ENCODE measurements around the gene CDH1.

Gene CDH1

GRCh38 chr16:68759062-68759461, 22.0 kb downstream of the CDH1 start:
- no peak for DNase-seq (ENCODE audit: extremely low read depth in 1 of 2, low read depth in 1 of 2)

DNA sequence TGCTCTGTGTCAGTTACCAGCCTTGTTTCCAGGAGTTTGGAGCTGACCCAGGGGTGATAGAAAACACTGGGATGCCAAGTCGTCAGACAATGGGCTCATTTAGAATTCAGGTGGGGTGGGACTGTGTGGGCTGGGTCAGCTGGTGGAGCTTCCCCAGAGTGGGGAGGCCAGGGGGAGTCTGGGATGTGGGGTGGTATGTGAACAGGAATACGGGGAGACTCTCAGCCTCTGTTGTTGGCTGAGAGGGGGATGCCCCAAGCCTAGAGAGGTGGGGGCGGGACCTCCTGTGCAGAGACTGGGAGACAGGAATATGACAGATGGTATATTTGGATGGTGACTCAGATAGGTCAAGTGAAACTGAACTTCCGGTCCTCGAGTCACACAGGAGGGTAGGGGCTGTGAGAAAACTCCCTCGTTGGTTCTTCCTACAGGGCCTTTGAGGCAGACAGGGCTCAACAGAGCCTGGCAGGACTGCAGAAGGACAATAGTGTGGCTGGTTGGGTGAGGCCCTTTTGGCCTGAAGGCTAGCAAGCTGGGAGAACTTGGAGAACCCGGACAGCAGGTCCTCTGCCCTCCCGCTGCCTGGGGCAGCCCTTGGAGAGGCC, 23.7 kb downstream of the CDH1 start:
- DNase-seq (ENCODE audit: extremely low read depth in 1 of 2, low read depth in 1 of 2), result peak; percentile 22 to 71

- DNase-seq (ENCODE audit: extremely low read depth in 1 of 2, low read depth in 1 of 2), result no peak
Observed at GRCh38 chr16:68762996-68763756, 26.1 kb downstream of the CDH1 start.

- DNase-seq (ENCODE audit: extremely low read depth in 1 of 2, low read depth in 1 of 2), result no peak
Observed at GRCh38 chr16:68764862-68765261, 27.8 kb downstream of the CDH1 start.

DNA sequence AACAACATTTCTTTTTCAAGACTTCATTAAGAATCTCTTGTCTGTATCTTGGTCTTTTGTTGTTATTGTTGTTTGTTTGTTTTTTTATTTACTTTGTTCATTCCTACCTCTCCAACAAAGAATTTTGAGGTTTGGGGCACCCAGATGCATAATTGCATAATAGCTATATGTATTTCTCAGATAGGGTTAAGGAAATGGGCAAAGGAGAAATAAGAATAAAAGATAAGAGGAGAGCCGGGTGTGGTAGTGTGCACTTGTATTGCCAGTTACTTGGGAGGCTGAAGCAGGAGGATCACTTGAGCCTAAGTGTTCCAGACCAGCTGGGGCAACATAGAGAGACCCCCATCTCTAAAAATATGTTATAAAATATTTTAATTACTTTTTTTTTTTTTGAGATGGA, 30.5 kb downstream of the CDH1 start:
- no peak for DNase-seq (ENCODE audit: extremely low read depth in 1 of 2, low read depth in 1 of 2)

DNA sequence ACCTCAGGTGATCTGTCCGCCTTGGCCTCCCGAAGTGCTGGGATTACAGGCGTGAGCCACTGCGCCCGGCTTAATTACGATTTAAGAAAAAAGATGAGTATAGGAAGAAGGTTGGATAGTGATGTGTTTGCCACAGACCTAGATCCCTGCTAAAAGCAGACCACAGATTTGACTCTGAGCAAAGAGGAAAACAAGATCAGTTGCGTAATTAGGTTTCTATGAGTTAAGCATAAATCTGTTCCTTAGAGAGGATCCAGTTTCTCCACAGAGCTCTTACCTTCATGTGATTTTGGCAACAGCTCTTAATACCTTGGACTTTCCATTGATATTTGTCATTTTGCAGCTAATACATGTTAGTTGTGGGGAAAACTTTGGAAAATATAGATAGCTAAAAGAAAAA, 31.1 kb downstream of the CDH1 start:
- DNase-seq (ENCODE audit: extremely low read depth in 1 of 2, low read depth in 1 of 2), result no peak

DNA sequence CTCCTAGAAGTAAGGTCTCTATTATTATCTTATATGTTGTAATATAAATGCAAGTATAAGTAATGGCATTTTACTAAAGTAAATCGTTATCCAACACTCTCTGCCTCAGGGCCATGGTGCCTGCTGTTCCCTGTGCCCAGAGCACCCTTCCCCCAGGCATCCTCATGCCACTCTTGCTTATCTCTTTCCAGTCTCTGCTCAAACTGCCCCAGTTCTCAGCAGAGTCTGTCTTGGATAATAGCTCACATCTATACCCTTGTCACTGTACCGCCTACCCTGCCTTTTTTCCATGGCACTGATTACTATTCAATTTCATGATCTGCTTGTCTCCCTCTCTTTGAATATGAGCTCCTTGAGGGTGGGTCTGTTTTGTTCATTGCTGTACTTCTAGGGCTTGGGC, 31.7 kb downstream of the CDH1 start:
- DNase-seq (ENCODE audit: extremely low read depth in 1 of 2, low read depth in 1 of 2), result no peak

- DNase-seq (ENCODE audit: extremely low read depth in 1 of 2, low read depth in 1 of 2), result no peak
Observed at GRCh38 chr16:68770671-68771070, 33.6 kb downstream of the CDH1 start.

- DNase-seq (ENCODE audit: extremely low read depth in 1 of 2, low read depth in 1 of 2), result no peak
Observed at GRCh38 chr16:68772030-68772681, 35.1 kb downstream of the CDH1 start.

GRCh38 chr16:68772871-68773270, 35.8 kb downstream of the CDH1 start:
- no peak for DNase-seq (ENCODE audit: extremely low read depth in 1 of 2, low read depth in 1 of 2)

DNA sequence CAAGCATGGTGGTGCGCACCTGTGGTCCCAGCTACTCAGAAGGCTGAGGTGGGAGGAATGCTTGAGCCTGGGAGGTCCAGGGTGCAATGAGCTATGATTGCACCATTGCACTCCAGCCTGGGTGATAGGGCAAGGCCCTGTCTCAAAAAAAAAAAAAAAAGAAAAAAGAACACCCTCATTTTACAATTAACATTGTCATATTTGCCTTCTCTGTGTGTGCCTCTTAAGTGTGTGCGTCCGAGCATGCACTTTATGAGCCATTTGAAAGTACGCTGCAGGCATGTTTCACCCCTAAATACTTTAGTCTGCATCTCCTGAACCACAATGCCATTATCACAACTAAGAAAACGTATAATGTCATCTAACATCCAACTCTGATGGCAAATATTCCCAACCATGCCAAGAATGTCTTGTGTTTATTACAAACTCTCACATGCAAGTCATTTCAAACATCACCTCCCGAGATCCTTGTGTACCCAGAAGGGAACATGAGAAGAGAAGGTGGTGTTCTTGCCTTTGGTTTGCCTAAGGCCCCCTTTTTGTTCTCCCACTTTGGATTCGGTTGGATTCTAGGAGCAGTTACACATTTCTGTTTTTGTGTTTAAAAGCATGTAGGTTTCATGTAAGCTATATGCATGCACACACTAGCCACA, 38.0 kb downstream of the CDH1 start:
- DNase-seq (ENCODE audit: extremely low read depth in 1 of 2, low read depth in 1 of 2), result no peak

DNA sequence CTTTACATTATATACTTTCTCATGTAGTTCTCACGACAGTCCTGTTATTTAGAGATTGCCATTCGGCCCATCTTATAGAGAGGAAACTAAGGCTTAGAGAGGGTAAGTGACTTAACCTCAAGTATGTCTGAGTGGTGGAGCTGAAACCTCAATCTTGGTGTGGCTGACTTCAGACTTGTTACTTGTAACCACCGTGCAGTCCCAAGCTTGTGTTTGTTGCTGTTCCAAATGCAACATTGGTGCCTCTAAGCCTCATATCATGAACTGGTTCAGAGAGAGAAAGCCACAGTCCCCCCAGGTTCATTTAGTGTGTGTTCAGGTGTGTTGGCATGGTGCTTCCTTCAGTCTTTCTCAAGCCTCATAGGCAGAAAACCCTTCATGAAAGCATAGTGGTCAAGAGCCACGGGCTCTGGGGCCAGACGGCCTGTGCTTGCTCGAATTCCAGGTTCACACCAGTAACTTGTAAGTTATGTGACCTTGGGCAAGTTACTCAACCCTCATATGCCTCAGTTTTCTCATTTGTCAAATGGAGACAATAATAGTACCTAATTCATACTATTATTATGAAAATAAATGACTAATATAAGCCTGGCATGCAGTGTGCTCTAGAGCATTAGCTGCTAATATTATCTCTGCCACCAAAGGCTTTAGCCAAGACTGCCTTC, 39.9 kb downstream of the CDH1 start:
- peak in 1 of 2 donors; percentile 50 for DNase-seq (ENCODE audit: extremely low read depth in 1 of 2, low read depth in 1 of 2)

DNA sequence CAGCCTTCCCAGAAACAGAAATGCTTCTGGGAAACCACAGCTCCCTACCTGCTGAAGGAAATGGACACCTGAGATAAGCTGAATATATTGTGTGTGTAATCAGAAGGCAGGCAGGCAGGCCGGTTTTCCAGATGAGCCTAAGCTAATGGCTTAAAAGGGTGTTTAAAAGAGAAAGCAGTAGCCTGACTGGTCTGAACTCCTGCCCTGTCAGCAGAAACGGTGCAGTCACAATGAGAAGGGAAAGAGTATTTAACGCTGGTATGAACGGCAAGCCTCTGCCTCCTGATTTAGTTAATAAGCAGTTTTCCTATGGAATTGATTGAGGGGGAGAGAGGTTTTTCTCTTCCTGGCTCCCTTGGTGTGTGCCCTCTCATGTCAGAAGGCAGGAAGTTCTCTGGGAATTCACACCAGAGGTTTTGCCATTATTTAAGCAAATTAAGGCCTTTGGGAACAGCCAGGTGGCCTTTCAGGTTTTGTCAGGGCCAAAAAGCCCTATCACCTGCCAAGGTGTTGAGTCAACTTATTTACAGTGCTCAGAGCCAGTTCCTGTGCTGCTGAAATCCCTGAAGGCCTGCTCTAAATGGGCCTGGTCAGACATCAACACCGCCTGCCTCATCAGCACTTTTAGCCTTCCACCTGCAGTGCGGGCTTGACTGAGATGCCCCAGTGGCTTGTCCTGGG, 41.6 kb downstream of the CDH1 start:
- DNase-seq (ENCODE audit: extremely low read depth in 1 of 2, low read depth in 1 of 2), result no peak

GRCh38 chr16:68779891-68780290, 42.8 kb downstream of the CDH1 start:
- no peak for DNase-seq (ENCODE audit: extremely low read depth in 1 of 2, low read depth in 1 of 2)

- DNase-seq (ENCODE audit: extremely low read depth in 1 of 2, low read depth in 1 of 2), result no peak
Observed at GRCh38 chr16:68781784-68782183, 44.7 kb downstream of the CDH1 start.

- DNase-seq (ENCODE audit: extremely low read depth in 1 of 2, low read depth in 1 of 2), result peak in 1 of 2 donors; percentile 25
Observed at GRCh38 chr16:68782198-68783174, 45.4 kb downstream of the CDH1 start.

DNA sequence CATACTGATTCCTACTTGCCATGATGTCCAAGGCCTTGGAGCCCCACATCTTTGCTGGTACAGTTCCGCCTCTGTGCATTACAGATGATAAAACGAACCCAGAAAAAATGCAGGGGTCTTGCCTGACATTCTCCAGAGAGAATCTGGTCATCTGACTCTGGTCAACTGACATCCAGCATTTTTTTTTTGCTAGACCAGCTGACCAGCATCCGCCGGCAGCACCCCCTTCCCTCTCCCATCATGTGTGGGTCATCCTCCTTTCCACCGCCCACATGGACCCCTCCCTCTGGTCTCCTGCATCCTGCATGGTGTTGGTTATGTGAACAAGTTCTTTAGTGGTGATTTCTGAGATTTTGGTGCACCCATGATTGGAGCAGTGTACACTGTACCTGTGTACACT, 47.1 kb downstream of the CDH1 start:
- DNase-seq (ENCODE audit: extremely low read depth in 1 of 2, low read depth in 1 of 2), result no peak

DNA sequence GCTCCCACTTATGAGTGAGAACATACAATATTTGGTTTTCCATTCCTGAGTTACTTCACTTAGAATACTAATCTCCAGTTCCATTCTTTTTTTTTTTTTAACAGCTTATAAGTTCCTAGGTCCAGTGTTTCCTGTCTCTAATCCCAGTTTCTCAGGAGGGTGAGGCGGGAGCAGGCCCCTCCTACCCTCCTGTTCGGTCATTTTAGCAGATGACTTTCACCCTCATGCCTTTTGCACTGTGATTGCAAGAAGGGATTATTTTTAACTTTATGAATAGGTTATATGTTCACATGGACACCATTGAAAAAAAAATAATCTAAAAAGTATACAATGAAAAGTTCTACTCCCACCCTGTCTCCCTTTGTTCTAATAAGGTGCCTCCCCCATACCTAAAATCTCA, 47.6 kb downstream of the CDH1 start:
- no peak for DNase-seq (ENCODE audit: extremely low read depth in 1 of 2, low read depth in 1 of 2)

- no peak for DNase-seq (ENCODE audit: extremely low read depth in 1 of 2, low read depth in 1 of 2)
Observed at GRCh38 chr16:68785715-68786114, 48.6 kb downstream of the CDH1 start.
